Lower lobe of right lung (tissue), 2 donors: ENCODE measurements around the gene RPL32. TPM values are rescaled to one million over a fixed set of nuclear protein-coding genes. Genes with fewer than 3 reads are reported as not detected.
A peak's percentile ranks its signal among the peaks of the same experiment; 100 is the strongest.

Source experiments
- ATAC-seq, 2 donors: fragments of 200-7000 bp; cut with Tn5 transposase; one replicate each; pipeline ENCODE4 v1.9.1; 2020 to 2022; ENCODE audit warnings: mild to moderate bottlenecking in 2 of 2, moderate library complexity in 2 of 2
- DNase-seq: peaks from one replicate; pipeline ENCODE4 v3.0.0-alpha.2; 2020
- H3K27ac ChIP-seq: fragments of 200-600 bp; one replicate; pipeline ENCODE4 v1.8.0; 2022
- H3K27me3 ChIP-seq: fragments of 200-600 bp; one replicate; pipeline ENCODE4 v1.8.0; 2022; ENCODE audit warnings: low read depth
- H3K36me3 ChIP-seq: fragments of 200-600 bp; one replicate; pipeline ENCODE4 v1.8.0; 2022; ENCODE audit warnings: mild to moderate bottlenecking
- H3K4me1 ChIP-seq: fragments of 200-600 bp; one replicate; pipeline ENCODE4 v1.8.0; 2022
- H3K4me3 ChIP-seq: fragments of 200-600 bp; one replicate; pipeline ENCODE4 v1.8.0; 2022; ENCODE audit warnings: mild to moderate bottlenecking
- H3K9me3 ChIP-seq: fragments of 200-600 bp; one replicate; pipeline ENCODE4 v1.8.0; 2022
- CTCF ChIP-seq: fragments of 200-600 bp; IDR thresholded peaks from one replicate; pipeline ENCODE4 v1.8.0; 2022; ENCODE audit warnings: antibody characterized with exemption, mild to moderate bottlenecking
- intact Hi-C: fragments of 100-400 bp; cut with DNase I; formaldehyde crosslinking; loops from one replicate; pipeline ENCODE4 v1.11.0; 2022
- total RNA-seq: library from RNA; stranded (reverse); fragmentation: NEBNext Ultra II Directional; extraction: Animal tissue kit (Norgen Biotek cat#: 25700); gene quantifications from one replicate; pipeline ENCODE4 v1.2.1, GENCODE V29; 2021
- donor health status: DM: no; HTN: yes; CAD: no; lungs with severe emphysema.

The RPL32 gene
- total RNA-seq, 1 donor from 2014 or later, result 1,243 TPM

DNA sequence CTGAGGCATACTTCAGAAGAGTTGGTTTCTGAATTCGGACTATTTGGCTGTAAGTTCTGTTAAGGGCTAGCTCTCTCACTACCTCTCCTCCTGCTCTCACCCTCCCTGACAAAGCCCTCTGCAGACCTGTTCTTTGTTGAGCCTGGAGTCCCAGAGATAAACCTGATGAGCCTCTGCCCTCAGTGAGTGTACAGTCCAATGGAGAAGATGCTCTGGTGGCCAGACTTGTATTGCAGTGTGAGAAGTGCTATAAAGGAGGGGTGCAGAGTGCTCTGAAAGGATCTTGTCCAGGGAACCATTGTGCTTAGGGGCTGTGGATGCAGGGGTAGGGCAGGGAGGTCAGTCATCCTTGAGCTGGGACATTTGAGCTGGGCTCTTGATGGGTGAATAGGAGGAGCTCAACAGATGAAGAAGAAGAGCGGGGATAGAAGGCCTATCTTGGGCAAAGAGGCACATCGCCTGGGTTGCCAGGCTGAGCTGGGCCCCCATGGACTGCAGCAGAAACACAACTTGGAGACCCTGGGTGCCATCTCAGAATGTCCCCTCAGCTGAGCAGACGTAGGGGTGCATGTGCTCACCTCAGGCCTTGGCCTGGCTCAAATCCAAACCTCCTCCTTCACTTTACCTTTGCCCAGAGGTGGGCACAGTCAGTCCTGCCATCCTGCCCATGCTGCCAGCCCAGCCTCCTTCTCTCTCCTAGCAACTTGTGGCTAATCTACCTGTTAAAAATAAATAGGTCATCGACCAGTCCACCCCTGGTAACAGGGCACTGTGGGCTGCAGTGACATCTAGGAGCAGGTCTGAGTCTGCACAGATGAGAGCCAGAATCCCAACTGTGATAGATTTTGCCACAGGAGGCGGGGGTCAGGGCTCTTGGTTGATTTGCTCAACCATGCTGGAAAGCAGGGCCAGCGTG lies 41.6 kb downstream of the RPL32 start:
- Histone ChIP-seq H3K36me3 (peaks cover 4% of the 10 kb centered on the region), H3K4me1 (peaks cover 9% of the 10 kb centered on the region), H3K27me3 (peaks cover 6% of the 10 kb centered on the region), H3K4me3 (no peak overlapping the region), H3K9me3 (no peaks in the 10 kb centered on the region), H3K27ac (no peak overlapping the region)
- intact Hi-C loops, result no loop called here
- TF ChIP-seq CTCF, result no peak
- ATAC-seq, result no peak
- DNase-seq, result no peak

DNA sequence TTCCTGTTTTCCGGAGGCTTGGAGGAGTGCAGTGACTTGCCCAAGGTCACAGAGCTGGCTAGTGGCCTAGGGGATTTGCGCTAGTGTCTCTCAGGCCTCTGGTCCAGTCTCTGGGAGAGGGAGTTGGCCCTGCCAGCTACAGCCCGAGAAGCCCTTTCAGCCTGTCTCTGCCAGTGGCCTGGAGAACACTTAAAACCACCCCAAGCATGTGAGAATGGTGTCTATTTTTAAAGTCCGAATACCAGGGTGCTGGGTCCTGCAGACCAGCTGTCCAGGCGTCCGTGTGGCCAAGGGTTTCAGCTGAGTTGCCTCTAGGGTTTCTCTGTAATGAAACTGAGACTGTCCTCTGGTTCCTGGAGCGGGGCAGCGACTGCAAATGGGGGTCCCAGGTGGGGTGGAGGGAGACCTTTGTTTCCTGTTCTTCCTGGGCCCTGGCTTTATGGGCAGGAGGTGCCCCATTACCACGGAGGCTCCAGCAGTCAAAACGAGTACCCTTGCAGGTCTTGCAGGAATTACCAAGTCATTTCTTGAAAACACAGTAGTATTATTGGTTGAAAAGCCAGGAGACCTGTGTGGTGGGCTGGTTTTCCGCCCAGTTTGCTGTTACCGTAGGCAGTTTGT lies 42.7 kb downstream of the RPL32 start:
- Histone ChIP-seq H3K27me3 (peaks cover 6% of the 10 kb centered on the region), H3K9me3 (no peaks in the 10 kb centered on the region), H3K36me3 (no peaks in the 10 kb centered on the region), H3K4me1 (peaks cover 9% of the 10 kb centered on the region), H3K27ac (no peak overlapping the region), H3K4me3 (no peak overlapping the region)
- DNase-seq, result no peak
- no peak for TF ChIP-seq CTCF
- intact Hi-C loops, result no loop called here
- ATAC-seq, result no peak

DNA sequence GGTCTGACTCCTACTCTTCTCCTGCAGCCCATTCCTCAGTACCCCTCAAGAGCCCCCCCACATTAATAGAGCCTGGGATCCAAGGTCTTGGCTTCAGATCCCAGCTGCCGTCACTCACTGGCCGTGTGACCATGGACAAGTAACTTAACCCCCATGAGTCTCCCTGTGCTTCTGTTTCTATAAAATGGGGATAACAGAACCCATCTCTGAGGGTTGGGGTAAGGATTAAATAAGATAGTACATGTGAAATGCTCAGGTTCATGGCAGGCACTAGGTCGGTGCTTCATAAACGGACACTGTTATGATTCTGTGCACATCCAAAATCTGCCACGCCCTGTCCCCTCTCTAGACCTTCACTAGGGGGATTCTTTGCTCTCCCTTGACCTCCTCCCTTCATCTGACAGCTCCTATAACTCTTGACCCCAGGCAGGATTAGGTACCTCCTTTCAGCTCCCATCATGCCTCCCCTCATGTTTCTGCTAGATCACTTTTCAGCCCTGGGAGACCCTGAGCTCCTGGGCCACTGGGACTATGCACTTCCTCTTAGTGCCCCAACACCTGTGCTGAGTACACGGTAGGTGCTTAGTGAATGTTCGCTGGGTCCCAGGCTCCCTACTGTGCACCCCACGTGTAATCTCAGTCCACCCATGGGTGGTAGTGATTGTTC lies 43.3 kb downstream of the RPL32 start:
- no peaks in the 10 kb centered on the region for H3K36me3 ChIP-seq
- intact Hi-C loops, result no loop called here
- no peak for TF ChIP-seq CTCF
- no peaks in the 10 kb centered on the region for H3K9me3 ChIP-seq
- H3K4me3 ChIP-seq, result no peak overlapping the region
- DNase-seq (no peak), ATAC-seq (no peak)
- peaks cover 6% of the 10 kb centered on the region for H3K27me3 ChIP-seq
- peaks cover 9% of the 10 kb centered on the region for H3K4me1 ChIP-seq
- H3K27ac ChIP-seq, result no peak overlapping the region

DNA sequence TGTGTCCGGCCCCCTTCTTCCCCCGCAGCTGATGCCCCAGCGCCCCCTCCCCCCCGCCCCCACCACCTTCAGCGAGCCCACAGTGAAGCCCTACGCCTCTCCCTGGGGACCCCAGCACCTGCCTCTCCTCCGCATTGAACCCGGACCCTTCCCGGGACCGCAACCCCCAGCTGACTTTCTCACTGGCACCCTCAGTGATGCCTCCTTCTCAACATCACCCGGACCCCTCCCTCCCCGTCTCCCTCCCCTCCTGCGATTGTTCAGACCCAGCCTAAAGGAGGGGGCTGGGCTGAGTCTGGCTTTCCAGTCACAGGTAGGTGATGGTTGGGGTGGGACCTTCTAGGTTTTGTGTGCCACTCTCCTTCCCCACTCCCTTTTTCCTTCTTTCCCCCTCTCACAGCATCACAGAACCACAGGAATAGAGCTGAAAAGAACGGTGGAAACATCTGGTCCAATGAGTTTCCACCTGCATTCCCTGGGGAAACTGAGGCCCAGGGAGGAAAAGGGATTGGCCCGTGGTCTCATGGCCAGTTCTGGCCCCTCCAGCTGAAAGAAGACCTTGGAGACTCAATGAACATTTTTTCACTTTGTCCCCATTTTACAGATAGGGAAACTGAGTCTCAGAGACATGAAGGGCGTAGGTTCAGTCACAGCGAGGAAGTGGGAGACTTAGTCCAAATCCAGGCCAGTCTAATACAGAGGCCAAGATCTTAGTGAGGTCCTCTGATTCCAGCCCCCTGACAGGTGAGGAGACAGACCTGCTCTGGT lies 44.1 kb downstream of the RPL32 start:
- ATAC-seq (no peak), DNase-seq (no peak)
- Histone ChIP-seq H3K4me1 (peaks cover 9% of the 10 kb centered on the region), H3K36me3 (no peaks in the 10 kb centered on the region), H3K4me3 (peak overlapping the region; percentile 67), H3K27ac (no peak overlapping the region), H3K27me3 (peaks cover 6% of the 10 kb centered on the region), H3K9me3 (no peaks in the 10 kb centered on the region)
- TF ChIP-seq CTCF, result no peak
- intact Hi-C loops, result no loop called here
